Measurements from ENCODE around the gene DAB2.

- TF ChIP-seq, protein P1, sequence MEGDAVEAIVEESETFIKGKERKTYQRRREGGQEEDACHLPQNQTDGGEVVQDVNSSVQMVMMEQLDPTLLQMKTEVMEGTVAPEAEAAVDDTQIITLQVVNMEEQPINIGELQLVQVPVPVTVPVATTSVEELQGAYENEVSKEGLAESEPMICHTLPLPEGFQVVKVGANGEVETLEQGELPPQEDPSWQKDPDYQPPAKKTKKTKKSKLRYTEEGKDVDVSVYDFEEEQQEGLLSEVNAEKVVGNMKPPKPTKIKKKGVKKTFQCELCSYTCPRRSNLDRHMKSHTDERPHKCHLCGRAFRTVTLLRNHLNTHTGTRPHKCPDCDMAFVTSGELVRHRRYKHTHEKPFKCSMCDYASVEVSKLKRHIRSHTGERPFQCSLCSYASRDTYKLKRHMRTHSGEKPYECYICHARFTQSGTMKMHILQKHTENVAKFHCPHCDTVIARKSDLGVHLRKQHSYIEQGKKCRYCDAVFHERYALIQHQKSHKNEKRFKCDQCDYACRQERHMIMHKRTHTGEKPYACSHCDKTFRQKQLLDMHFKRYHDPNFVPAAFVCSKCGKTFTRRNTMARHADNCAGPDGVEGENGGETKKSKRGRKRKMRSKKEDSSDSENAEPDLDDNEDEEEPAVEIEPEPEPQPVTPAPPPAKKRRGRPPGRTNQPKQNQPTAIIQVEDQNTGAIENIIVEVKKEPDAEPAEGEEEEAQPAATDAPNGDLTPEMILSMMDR (IDR thresholded peaks at IDR 0.05; ENCODE audit: low read depth, low read length, poor library complexity, severe bottlenecking): no peak
- TF ChIP-seq EZH2phosphoT487 (IDR thresholded peaks at IDR 0.05; ENCODE audit: borderline replicate concordance, low read length): no peak
Observed at GRCh38 chr5:39455645-39456044, 30.9 kb upstream of the DAB2 start.
